GM23338 (cell line): Measurements from ENCODE around the gene CGNL1. TPM values are rescaled to one million over a fixed set of nuclear protein-coding genes. Genes with fewer than 3 reads are reported as not detected.

Source experiments
- ATAC-seq: fragments of 200-7000 bp; cut with Tn5 transposase; 3 replicates; pipeline ENCODE4 v1.9.1; 2020
- DNase-seq: peaks from one replicate; pipeline ENCODE4 v3.0.0-alpha.2; 2015; ENCODE audit warnings: low spot score
- H2AFZ ChIP-seq: fragments of 200-600 bp; sonication (generic); 2 replicates; pipeline ENCODE4 v1.8.0; 2016; ENCODE audit warnings: antibody characterized with exemption, mild to moderate bottlenecking, moderate library complexity
- H3F3A ChIP-seq: fragments of 200-600 bp; sonication (generic); replicated peaks from 2 replicates; pipeline ENCODE4 v1.8.0; 2017; ENCODE audit warnings: antibody characterized with exemption, mixed run types, low read depth
- H3K27ac ChIP-seq: fragments of 200-600 bp; sonication (generic); 2 replicates; pipeline ENCODE4 v1.6.1; 2016; ENCODE audit warnings: low read depth
- H3K27me3 ChIP-seq: fragments of 200-600 bp; sonication (generic); 2 replicates; pipeline ENCODE4 v1.8.0; 2016; ENCODE audit warnings: mild to moderate bottlenecking, mixed run types, moderate library complexity; ENCODE audit not compliant: insufficient read depth
- H3K36me3 ChIP-seq: fragments of 200-600 bp; sonication (generic); 2 replicates; pipeline ENCODE4 v1.8.0; 2016; ENCODE audit warnings: mild to moderate bottlenecking; ENCODE audit not compliant: insufficient read depth
- H3K4me1 ChIP-seq: fragments of 200-600 bp; sonication (generic); 2 replicates; pipeline ENCODE4 v1.8.0; 2016; ENCODE audit warnings: mild to moderate bottlenecking, moderate library complexity; ENCODE audit not compliant: insufficient read depth
- H3K4me2 ChIP-seq: fragments of 200-600 bp; sonication (generic); 2 replicates; pipeline ENCODE4 v1.7.1; 2017; ENCODE audit warnings: mixed run types
- H3K4me3 ChIP-seq: fragments of 200-600 bp; sonication (generic); 2 replicates; pipeline ENCODE4 v1.6.1; 2016; ENCODE audit warnings: mixed run types
- H3K79me2 ChIP-seq: fragments of 200-600 bp; sonication (generic); replicated peaks from 2 replicates; pipeline ENCODE4 v1.8.0; 2017; ENCODE audit warnings: mild to moderate bottlenecking; ENCODE audit not compliant: insufficient read depth
- H3K9me2 ChIP-seq: fragments of 200-600 bp; sonication (generic); 2 replicates; pipeline ENCODE4 v1.8.0; 2017; ENCODE audit not compliant: insufficient read depth
- H4K20me1 ChIP-seq: fragments of 200-600 bp; sonication (generic); replicated peaks from 2 replicates; pipeline ENCODE4 v1.8.0; 2017; ENCODE audit warnings: mild to moderate bottlenecking; ENCODE audit not compliant: insufficient read depth
- H3K27ac Mint-ChIP-seq: 2 replicates; pipeline ENCODE4 v1.8.0; 2020; ENCODE audit warnings: inconsistent platforms, mild to moderate bottlenecking, moderate library complexity, mixed read lengths
- H3K27me3 Mint-ChIP-seq: 3 replicates; pipeline ENCODE4 v1.8.0; 2022; ENCODE audit warnings: low read depth, mild to moderate bottlenecking, moderate library complexity, mixed read lengths, inconsistent platforms; ENCODE audit not compliant: insufficient read depth, poor library complexity
- H3K36me3 Mint-ChIP-seq: 3 replicates; pipeline ENCODE4 v1.8.0; 2021; ENCODE audit warnings: low read depth, mild to moderate bottlenecking, inconsistent platforms, moderate library complexity, mixed read lengths
- H3K4me1 Mint-ChIP-seq: 3 replicates; pipeline ENCODE4 v1.8.0; 2020; ENCODE audit warnings: mild to moderate bottlenecking, inconsistent platforms, mixed read lengths
- H3K4me3 Mint-ChIP-seq: 3 replicates; pipeline ENCODE4 v1.8.0; 2021; ENCODE audit warnings: moderate library complexity, mild to moderate bottlenecking, inconsistent platforms, mixed read lengths
- H3K9me3 Mint-ChIP-seq: 3 replicates; pipeline ENCODE4 v1.8.0; 2020; ENCODE audit warnings: moderate library complexity, mild to moderate bottlenecking, inconsistent platforms, mixed read lengths
- CREB1 ChIP-seq: fragments of 250-450 bp; sonication (Bioruptor Pico); IDR thresholded peaks from 2 replicates; pipeline ENCODE4 v1.5.0; 2020; ENCODE audit warnings: low read depth, mild to moderate bottlenecking, moderate library complexity
- CTCF ChIP-seq, 2 experiments: fragments of 200-600 bp in 1 of 2; sonication (generic) in 1 of 2; conservative IDR thresholded peaks; 2 replicates each; pipeline versions ENCODE4 v1.5.1 to v1.6.1; 2016 to 2017; ENCODE audit warnings: antibody characterized with exemption in 2 of 2, low read depth in 2 of 2, mild to moderate bottlenecking in 2 of 2, moderate library complexity in 1 of 2
- ETS1 ChIP-seq: IDR thresholded peaks from 2 replicates; pipeline ENCODE4 v1.6.1; 2016; ENCODE audit warnings: antibody characterized with exemption
- EZH2 ChIP-seq: fragments of 200-600 bp; sonication (generic); IDR thresholded peaks from one replicate; pipeline ENCODE4 v1.8.0; 2017; ENCODE audit warnings: antibody characterized with exemption, mild to moderate bottlenecking, low read depth; ENCODE audit not compliant: unreplicated experiment
- JUNB ChIP-seq: IDR thresholded peaks from one replicate; pipeline ENCODE4 v1.6.1; 2016; ENCODE audit warnings: antibody characterized with exemption; ENCODE audit not compliant: unreplicated experiment
- POLR2AphosphoS5 ChIP-seq: IDR thresholded peaks from 2 replicates; pipeline ENCODE4 v1.6.1; 2016; ENCODE audit warnings: antibody characterized with exemption, low read depth
- REST ChIP-seq: IDR thresholded peaks from one replicate; pipeline ENCODE4 v1.6.1; 2018; ENCODE audit warnings: antibody characterized with exemption; ENCODE audit not compliant: unreplicated experiment
- ZNF114 ChIP-seq: fragments of 250-450 bp; sonication (Bioruptor Pico); IDR thresholded peaks from 2 replicates; pipeline ENCODE4 v1.5.0; 2020; ENCODE audit warnings: mild to moderate bottlenecking, moderate library complexity
- ZNF331 ChIP-seq: fragments of 250-450 bp; sonication (Bioruptor Pico); IDR thresholded peaks from 2 replicates; pipeline ENCODE4 v1.5.0; 2020; ENCODE audit warnings: low read depth, mild to moderate bottlenecking, moderate library complexity
- ZNF462 ChIP-seq: fragments of 250-450 bp; sonication (Bioruptor Pico); IDR thresholded peaks from 2 replicates; pipeline ENCODE4 v1.5.0; 2020; ENCODE audit warnings: mild to moderate bottlenecking, moderate library complexity
- polyA plus RNA-seq: library from polyadenylated mRNA; unstranded; fragments of >200 nt; fragmentation: Nextera tagmentation; extraction: Ambion mirVana; gene quantifications from 2 replicates; pipeline ENCODE4 v1.2.1, GENCODE V29; 2016
- total RNA-seq: library from RNA; depleted of rRNA; stranded (reverse); fragments of >200 nt; shearing (Covaris generic); gene quantifications from 2 replicates; pipeline ENCODE4 v1.2.3, GENCODE V29; 2014

Gene CGNL1
- total and polyA plus RNA-seq, 2 experiments from 2014 or later: 20.0 to 57.8 TPM

- H3K4me3 ChIP-seq: no peak overlapping the region
- no peak overlapping the region for H2AFZ ChIP-seq
- H3K79me2 ChIP-seq: no peaks in the 10 kb centered on the region
These were observed 45.5 kb upstream of the CGNL1 start for GRCh38 chr15:57330619-57331340.

More at GRCh38 chr15:57330619-57331340, 45.5 kb upstream of the CGNL1 start:
- Histone ChIP-seq H4K20me1 (no peaks in the 10 kb centered on the region), H3K27ac (no peak overlapping the region), H3F3A (no peaks in the 10 kb centered on the region), H3K36me3 (no peaks in the 10 kb centered on the region), H3K4me2 (no peak overlapping the region), H3K9me2 (no peaks in the 10 kb centered on the region), H3K4me1 (no peaks in the 10 kb centered on the region), H3K27me3 (no peaks in the 10 kb centered on the region)
- no peak for ATAC-seq
- Mint-ChIP-seq H3K27ac (no peak overlapping the region; the same call in 1 of the 2 replicates), H3K27me3 (peaks cover 9% of the 10 kb centered on the region), H3K4me3 (no peak overlapping the region), H3K4me1 (peaks cover 17% of the 10 kb centered on the region), H3K36me3 (no peaks in the 10 kb centered on the region), H3K9me3 (no peaks in the 10 kb centered on the region)
- no peak for DNase-seq
- no peak for TF ChIP-seq ZNF331
- TF ChIP-seq ZNF114: no peak
- TF ChIP-seq EZH2: no peak
- TF ChIP-seq CREB1 (CRISPR knock-in tag): no peak
- no peak for TF ChIP-seq POLR2AphosphoS5
- TF ChIP-seq CTCF (conservative IDR thresholded peaks at IDR 0.05; ENCODE audit: low read depth in 2 of 2): no peak
- TF ChIP-seq JUNB: no peak
- no peak for TF ChIP-seq REST
- TF ChIP-seq ETS1: no peak
- TF ChIP-seq ZNF462 (CRISPR knock-in tag): no peak
